SK-MEL-5 (cell line): ENCODE data around the gene LRRC38. TPM values are rescaled to one million over a fixed set of nuclear protein-coding genes. Genes with fewer than 3 reads are reported as not detected.

Experiments
- DNase-seq: peaks from one replicate; pipeline ENCODE4 v3.0.0-alpha.2; 2016; ENCODE audit warnings: low read depth, low spot score
- in situ Hi-C: cut with HindIII; loops from 2 replicates; pipeline ENCODE4 v1.10.0; 2016; ENCODE audit warnings: low sequenced_read_pairs, high pct_unique_total_duplicates, low pct_unique_long_range_greater_than_20kb
- total RNA-seq: library from RNA; depleted of rRNA; stranded (reverse); fragments of >200 nt; shearing (Covaris generic); gene quantifications from 2 replicates; pipeline ENCODE4 v1.2.3, GENCODE V29; 2014; rRNA removed

The LRRC38 gene
- total RNA-seq, 1 experiment from 2014 or later: not detected

- DNase-seq: no peak
- in situ Hi-C loops: no loop called here
These were observed 83.3 kb downstream of the LRRC38 start for GRCh38 chr1:13430495-13430894.

Other genes with a start within 250 kb of the LRRC38 start
- gene PRAMEF8, start 228.9 kb downstream of the LRRC38 start, total RNA-seq: not detected in 2 replicates
- gene PRAMEF33, start 210.5 kb downstream of the LRRC38 start, total RNA-seq: not detected in 2 replicates
- gene PRAMEF15, start 198.4 kb downstream of the LRRC38 start, total RNA-seq: not detected in 2 replicates
- not detected in 2 replicates for gene PRAMEF14, start 166.9 kb downstream of the LRRC38 start, total RNA-seq
- gene PRAMEF19, start 142.1 kb downstream of the LRRC38 start, total RNA-seq: not detected in 2 replicates
- gene PRAMEF17, start 124.4 kb downstream of the LRRC38 start, total RNA-seq: not detected in 2 replicates
- gene PRAMEF20, start 103.6 kb downstream of the LRRC38 start, total RNA-seq: not detected in 2 replicates
- not detected in 2 replicates for gene PDPN, start 69.8 kb upstream of the LRRC38 start, total RNA-seq
- gene PRDM2, start 186.2 kb upstream of the LRRC38 start, total RNA-seq: 4.5 and 8.3 TPM in 2 replicates